HG03432 (cell line): ENCODE results near the gene DDAH2.

Experiments used
- ATAC-seq: cut with Tn5 transposase; IDR thresholded peaks from one replicate; pipeline ENCODE4 v1.9.1; 2021; ENCODE audit warnings: mild to moderate bottlenecking, moderate library complexity; ENCODE audit not compliant: unreplicated experiment

The DDAH2 gene

GRCh38 chr6:31691564-31692108 is 37.5 kb downstream of the DDAH2 start:
- ATAC-seq = no peak

DNA sequence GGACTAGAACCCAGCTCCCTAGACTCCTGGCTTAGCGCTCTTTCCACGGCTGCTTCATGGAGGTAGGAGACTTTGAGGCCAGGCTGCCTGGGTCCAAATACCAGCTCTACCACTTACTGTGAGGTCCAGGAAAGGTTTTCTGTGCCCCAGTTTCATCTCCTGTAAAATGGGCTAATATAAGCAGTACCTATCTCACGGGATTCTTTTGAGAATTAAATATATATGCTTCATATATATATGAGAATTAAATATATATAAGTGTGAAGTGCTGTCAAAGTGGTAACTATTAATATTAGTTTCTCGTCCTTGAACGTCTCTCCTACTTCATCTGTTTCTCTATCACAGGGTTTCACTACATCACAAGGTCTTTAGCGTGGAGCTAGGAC is 38.0 kb downstream of the DDAH2 start:
- ATAC-seq = no peak

DNA sequence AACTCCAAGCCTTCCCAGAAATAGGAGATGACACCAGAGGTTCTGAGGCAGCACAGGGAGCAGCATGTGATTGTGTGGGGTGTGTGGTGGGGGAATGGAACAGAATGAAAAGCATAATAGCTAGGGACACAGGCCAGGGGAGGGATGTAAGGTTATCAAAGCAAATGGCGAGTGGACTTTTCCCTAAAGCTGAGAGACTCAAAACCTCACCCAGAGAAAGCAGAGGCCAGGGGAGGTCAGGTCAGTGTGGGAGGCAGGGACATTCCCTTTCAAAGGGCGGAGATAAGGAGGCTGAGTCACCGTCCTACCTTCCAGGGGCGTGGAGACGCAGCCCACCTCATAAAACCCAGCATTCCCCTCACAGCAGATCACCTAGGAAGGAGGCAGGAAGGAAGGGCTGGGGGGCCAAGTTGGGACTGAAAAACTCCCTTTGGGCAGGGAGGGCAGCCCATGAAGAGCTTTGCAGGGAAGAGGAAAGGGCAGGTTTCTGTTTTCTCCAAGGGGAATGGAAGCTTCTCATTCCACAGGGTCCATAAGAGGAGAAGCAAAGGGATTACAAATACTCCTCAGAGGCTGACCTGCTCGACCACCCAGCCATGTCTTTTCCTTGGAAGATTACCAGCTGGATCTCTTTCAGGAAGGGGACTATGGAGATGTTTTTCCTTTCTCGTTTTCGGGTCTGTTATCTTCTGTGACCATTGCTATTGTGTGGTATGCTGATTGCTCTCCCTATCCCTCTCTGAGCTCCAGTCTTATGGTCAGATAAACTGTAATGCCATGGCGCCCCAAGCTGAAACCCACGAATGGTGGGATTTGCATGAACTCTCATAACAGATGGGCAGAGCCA is 38.6 kb downstream of the DDAH2 start:
- no peak for ATAC-seq

DNA sequence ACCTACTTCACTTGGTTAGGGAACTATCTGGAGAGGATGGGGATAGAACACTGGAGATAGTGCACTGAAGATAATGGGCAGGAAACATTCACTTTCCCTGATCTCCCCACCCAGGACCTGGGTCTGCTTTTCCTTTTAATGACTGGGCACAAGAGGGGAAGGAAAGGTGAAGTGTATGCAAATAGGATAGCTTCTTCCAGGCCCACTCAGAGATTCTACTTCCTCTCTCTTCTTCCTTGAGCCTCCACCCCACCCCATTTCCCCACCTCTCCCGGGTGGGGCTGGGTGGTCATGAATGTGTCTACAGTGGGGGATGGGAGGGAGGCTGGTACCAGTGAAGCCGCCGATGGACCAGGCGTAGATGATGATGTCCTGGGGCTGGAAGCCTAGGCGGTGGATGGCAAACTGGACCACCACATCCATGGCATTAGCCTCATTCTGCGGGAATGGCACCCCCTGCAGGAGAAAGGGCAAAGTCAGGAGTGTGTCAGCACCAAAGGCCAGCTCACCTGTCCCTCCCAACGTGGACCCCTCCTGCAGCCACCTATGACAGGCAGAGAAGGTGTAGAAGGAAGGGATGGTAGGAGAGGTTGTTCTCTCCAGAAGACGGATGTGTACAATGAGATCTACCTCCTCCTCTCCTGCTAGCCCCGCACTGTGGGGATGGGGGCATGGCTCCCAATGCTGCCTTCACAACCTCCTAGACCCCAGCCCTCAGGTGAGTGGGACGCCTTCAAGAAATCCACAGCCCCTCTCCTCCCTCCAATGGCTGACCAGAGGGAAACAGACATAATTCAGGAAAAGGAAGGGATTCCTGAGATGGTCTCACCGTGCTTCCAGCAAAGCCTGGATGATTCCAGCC is 39.6 kb downstream of the DDAH2 start:
- no peak for ATAC-seq

DNA sequence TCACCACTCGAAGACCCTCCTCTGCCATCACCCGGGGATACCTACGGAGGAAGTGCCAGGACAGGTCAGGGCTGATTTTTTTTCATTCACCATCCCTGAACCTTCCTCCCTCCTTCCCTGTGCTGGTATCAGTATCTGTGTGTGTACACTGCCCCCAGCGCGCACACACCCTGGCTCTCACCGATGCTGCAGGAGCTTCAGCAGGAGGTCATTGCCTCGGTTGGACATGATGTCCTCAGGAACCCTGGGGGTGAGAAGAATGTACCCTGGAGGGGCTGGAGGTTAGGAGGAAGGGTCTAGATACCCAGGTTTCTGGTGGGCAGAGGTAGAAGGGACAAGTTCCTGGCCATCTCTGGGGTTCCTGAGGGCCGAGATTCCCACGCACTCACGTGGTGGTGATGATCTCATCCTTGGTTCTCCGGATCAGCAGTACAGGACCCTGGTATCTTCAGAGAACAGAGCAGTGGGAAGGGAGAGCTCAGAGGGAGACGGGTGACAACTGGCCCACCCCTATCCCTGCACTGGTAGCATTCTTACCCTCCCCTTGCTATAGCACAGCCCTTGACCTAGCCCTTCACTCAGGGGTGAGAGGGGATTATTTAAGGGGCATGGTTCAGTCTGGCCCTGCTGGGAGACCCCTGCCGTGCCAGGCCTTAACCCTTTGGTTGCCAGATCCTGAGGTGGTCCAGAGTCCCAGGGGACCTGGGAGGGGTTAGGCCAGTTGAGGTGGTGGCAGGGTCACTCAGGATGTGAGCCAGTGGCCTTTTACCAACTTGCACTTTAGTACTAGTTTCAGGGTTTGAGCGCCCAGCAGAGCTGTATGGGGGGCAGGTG is 41.0 kb downstream of the DDAH2 start:
- ATAC-seq = no peak

- ATAC-seq = no peak
Measured at GRCh38 chr6:31687321-31687720, 41.8 kb downstream of the DDAH2 start.

GRCh38 chr6:31686483-31686882 is 42.6 kb downstream of the DDAH2 start:
- ATAC-seq = no peak

GRCh38 chr6:31683591-31683990 is 45.5 kb downstream of the DDAH2 start:
- no peak for ATAC-seq

DNA sequence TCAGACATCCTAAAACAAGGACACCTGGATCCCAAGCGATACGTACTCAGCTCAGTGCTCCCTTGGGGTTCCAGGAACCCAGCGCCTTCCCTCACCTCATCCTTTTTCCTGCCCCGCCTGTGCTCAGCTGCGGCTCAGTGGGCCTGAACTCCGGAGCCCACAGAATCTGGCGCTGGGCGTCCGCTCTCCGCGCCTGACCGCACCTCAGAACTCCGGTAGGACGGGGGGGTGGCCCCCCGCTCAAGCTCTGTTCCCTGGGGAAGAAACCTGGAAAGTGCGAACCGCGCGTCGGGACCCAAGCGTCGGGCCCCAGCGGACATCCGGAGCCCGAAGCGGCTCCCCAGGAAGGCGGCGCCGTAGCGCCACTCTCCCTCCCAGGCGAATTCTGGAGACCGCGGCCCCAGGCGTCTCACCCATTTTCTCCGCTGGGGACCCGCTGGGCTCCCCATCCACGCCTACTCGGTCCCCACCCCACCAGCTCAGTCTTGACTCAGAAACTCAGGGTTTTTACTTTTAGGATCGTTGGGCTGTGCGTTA is 47.9 kb downstream of the DDAH2 start:
- ATAC-seq = no peak

DNA sequence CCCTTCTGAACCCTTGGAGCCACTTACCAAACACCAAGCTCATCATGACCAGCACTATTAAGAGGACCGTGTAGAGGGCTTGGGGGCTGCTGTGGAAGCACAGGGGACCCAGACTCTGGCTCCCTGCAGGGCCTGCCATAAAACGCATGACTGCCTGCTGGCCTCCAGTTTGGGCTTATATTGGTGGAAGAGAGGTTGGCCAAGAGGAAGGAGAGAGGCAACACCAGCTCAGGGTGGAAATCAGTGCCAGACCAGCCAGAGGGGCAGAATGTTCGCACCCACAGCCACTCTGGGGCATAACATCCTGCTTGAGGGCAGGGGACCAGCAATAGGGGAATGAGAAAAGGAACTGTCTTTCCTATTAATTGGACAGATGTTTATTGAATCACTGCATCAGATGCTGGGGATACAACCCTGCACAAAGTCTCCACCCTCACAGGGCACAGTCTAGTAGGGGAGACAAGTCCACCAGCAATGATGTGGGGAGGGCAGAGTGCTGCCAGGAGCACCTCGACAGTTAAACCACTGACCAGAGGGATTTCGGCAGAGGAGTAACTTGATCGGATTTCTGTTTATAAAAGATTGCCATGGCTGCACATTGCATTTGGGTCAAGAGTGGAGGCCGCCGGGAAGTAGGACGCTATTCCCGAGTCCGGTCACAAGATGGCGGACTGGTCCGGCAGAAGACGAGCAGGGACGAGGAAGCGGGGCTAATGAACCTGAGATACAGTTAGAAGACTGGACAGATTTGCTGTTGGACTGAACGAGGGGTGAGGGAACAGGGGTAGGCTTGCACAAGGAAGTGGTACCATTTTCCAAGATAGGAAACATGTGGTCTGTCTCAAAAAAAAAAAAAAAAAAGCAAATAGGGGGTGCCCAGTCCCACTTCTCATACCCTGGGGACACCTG is 48.6 kb downstream of the DDAH2 start, which contains the start of gene LY6G5C:
Gene LY6G5C (minus strand): TSS at position 842 of the 909 bp plus-strand sequence. CDS start 694 bp downstream, at position 148.
- ATAC-seq = no peak

DNA sequence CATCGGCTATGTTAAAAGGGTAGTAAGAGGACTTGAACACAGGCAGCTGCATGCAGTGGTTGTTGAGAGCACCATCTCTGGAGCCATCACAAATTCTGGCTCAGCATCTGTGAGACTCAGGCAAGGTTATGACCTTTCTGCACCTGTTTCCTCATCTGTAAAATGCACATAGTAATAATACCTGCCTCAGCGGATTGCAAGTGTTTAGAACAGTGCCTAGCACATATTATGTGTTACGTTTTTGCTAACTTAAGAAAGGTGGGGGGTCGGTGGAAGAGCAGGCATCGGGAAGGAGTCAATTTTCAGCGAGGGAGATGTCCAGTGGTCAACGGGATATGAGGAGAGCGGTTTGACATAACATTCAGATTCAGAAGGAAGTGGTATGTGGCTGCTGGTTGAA is 51.1 kb downstream of the DDAH2 start:
- no peak for ATAC-seq
